Keratinocyte (primary cell): ENCODE results near the gene PCP4L1. TPM values are rescaled to one million over a fixed set of nuclear protein-coding genes. Genes with fewer than 3 reads are reported as not detected.
"Not testable (repeated sequence)": the region's sequence is repeated elsewhere in the genome, so short reads cannot be mapped to it uniquely, and the experiment has no call there.

Experiments used
- DNase-seq: peaks from one replicate; pipeline ENCODE4 v3.0.0-alpha.2; 2011; ENCODE audit warnings: low read depth, missing footprints, low spot score
- FAIRE-seq: peaks from 2 replicates; lab custom pipeline; 2011; peaks lifted over from hg19 to GRCh38; lab: Jason Lieb, UNC
- H2AFZ ChIP-seq: 2 replicates; pipeline ENCODE4 v1.6.0; 2012; ENCODE audit warnings: low read length, control low read depth, inconsistent platforms; ENCODE audit not compliant: control insufficient read depth
- H3K27ac ChIP-seq: 2 replicates; pipeline ENCODE4 v1.5.1; 2011; ENCODE audit warnings: low read length; ENCODE audit not compliant: control insufficient read depth, insufficient read depth
- H3K27me3 ChIP-seq: 3 replicates; pipeline ENCODE4 v1.6.0; 2011; ENCODE audit warnings: low read length; ENCODE audit not compliant: control insufficient read depth, insufficient read depth; ENCODE audit errors: extremely low read depth
- H3K36me3 ChIP-seq, 2 experiments: 2 replicates in 1 of 2; 3 replicates in 1 of 2; pipeline ENCODE4 v1.5.1; 2011; ENCODE audit warnings: low read length in 2 of 2, mild to moderate bottlenecking in 1 of 2; ENCODE audit not compliant: control insufficient read depth in 2 of 2, insufficient read depth in 2 of 2; ENCODE audit errors: extremely low read depth in 1 of 2
- H3K4me1 ChIP-seq: 3 replicates; pipeline ENCODE4 v1.5.1; 2011; ENCODE audit warnings: low read length; ENCODE audit not compliant: control insufficient read depth, insufficient read depth; ENCODE audit errors: extremely low read depth
- H3K4me2 ChIP-seq: 3 replicates; pipeline ENCODE4 v1.6.0; 2011; ENCODE audit warnings: low read depth, low read length; ENCODE audit not compliant: control insufficient read depth, insufficient read depth; ENCODE audit errors: extremely low read depth
- H3K4me3 ChIP-seq, 3 experiments: fragments of 200-600 bp in 1 of 3; sonication (generic) in 1 of 3; 2 replicates in 2 of 3; 3 replicates in 1 of 3; pipeline ENCODE4 v1.5.1; 2011 to 2016; ENCODE audit warnings: low read length in 3 of 3, mild to moderate bottlenecking in 3 of 3, control low read depth in 2 of 3, inconsistent platforms in 1 of 3, low read depth in 1 of 3, mixed read lengths in 1 of 3, mixed run types in 1 of 3, moderate library complexity in 1 of 3; ENCODE audit not compliant: control insufficient read depth in 2 of 3, insufficient read depth in 2 of 3; ENCODE audit errors: extremely low read depth in 1 of 3
- H3K79me2 ChIP-seq: 2 replicates; pipeline ENCODE4 v1.6.0; 2012; ENCODE audit warnings: low read length; ENCODE audit not compliant: control insufficient read depth, insufficient read depth
- H3K9ac ChIP-seq: 3 replicates; pipeline ENCODE4 v1.6.0; 2011; ENCODE audit warnings: low read length; ENCODE audit not compliant: control insufficient read depth, insufficient read depth; ENCODE audit errors: extremely low read depth
- H3K9me1 ChIP-seq: 3 replicates; pipeline ENCODE4 v1.6.0; 2011; ENCODE audit warnings: low read length; ENCODE audit not compliant: control insufficient read depth, insufficient read depth; ENCODE audit errors: extremely low read depth
- H3K9me3 ChIP-seq: 2 replicates; pipeline ENCODE4 v1.5.1; 2012; ENCODE audit warnings: low read depth, low read length; ENCODE audit not compliant: control insufficient read depth
- H4K20me1 ChIP-seq: 3 replicates; pipeline ENCODE4 v1.6.0; 2011; ENCODE audit warnings: low read length; ENCODE audit not compliant: control insufficient read depth, insufficient read depth; ENCODE audit errors: extremely low read depth
- CTCF ChIP-seq, 3 experiments: IDR thresholded peaks in 1 of 3; conservative IDR thresholded peaks in 1 of 3; optimal IDR thresholded peaks in 1 of 3; 2 replicates in 2 of 3; 3 replicates in 1 of 3; pipeline versions ENCODE3 to v1.5.1; 2011; ENCODE audit warnings: low read length in 3 of 3, mild to moderate bottlenecking in 3 of 3, moderate library complexity in 2 of 3, control low read depth in 1 of 3, inconsistent platforms in 1 of 3; ENCODE audit not compliant: insufficient read depth in 2 of 3; ENCODE audit errors: extremely low read depth in 1 of 3
- EZH2 ChIP-seq: IDR thresholded peaks from one replicate; pipeline ENCODE4 v1.6.1; 2012; ENCODE audit warnings: inconsistent platforms, mild to moderate bottlenecking, low read length, moderate library complexity
- dilution Hi-C: fragments of 300-500 bp; cut with MboI; formaldehyde crosslinking; loops from one replicate; pipeline ENCODE4 v1.7.0; 2020; ENCODE audit warnings: low sequenced_read_pairs; ENCODE audit not compliant: extremely low pct_ligation_motif_present
- polyA plus RNA-seq, 5 experiments: library from polyadenylated mRNA; depleted of rRNA in 3 of 5; stranded (reverse) in 3 of 5; stranded (forward) in 1 of 5; unstranded in 1 of 5; fragments of >200 nt; gene quantifications; 1 replicate in 1 of 5; 2 replicates in 3 of 5; 3 replicates in 1 of 5; pipeline versions ENCODE4 v1.2.1 to v1.2.3, GENCODE V29; 2011 to 2012; ENCODE audit warnings: missing spikeins in 2 of 5, low read depth in 1 of 5, low replicate concordance in 1 of 5

Gene PCP4L1
- polyA plus RNA-seq, 1 donor (not counting 4 experiments of a cell fraction or from before 2014, with no cell fraction given) = 0.04 TPM

- H2AFZ ChIP-seq, H3K9me3 ChIP-seq, H3K36me3 ChIP-seq, H3K4me3 ChIP-seq, H3K79me2 ChIP-seq, H3K27ac ChIP-seq, dilution Hi-C loops, H3K4me2 ChIP-seq, H4K20me1 ChIP-seq, FAIRE-seq, H3K9me1 ChIP-seq, DNase-seq, H3K9ac ChIP-seq: not testable (repeated sequence)
- Histone ChIP-seq H3K27me3 (peaks cover 31% of the 10 kb centered on the region), H3K4me1 (peaks cover 12% of the 10 kb centered on the region)
Measured at GRCh38 chr1:161257109-161257508, 1.4 kb upstream of the PCP4L1 start.

GRCh38 chr1:161259345-161259702, 779 bp downstream of the PCP4L1 start:
- Histone ChIP-seq H3K27ac (no peak overlapping the region), H3K4me3 (no peak overlapping the region), H3K4me2 (peak overlapping the region; percentile 79), H3K79me2 (no peaks in the 10 kb centered on the region), H3K4me1 (peaks cover 12% of the 10 kb centered on the region), H3K9me1 (no peaks in the 10 kb centered on the region), H4K20me1 (no peaks in the 10 kb centered on the region), H3K36me3 (no peaks in the 10 kb centered on the region), H2AFZ (no peak overlapping the region), H3K9ac (no peak overlapping the region), H3K9me3 (no peaks in the 10 kb centered on the region), H3K27me3 (peaks cover 31% of the 10 kb centered on the region)
- DNase-seq (no peak), FAIRE-seq (no peak)
- dilution Hi-C loops = no loop called here
- TF ChIP-seq EZH2 (no peak), CTCF (optimal IDR thresholded peaks at IDR 0.05 in 1 of 3, IDR thresholded peaks at IDR 0.05 in 1 of 3, conservative IDR thresholded peaks at IDR 0.05 in 1 of 3; ENCODE audit: extremely low read depth in 1 of 3, insufficient read depth in 2 of 3, low read length in 3 of 3) (no peak)

- no peak for FAIRE-seq
Measured at GRCh38 chr1:161259765-161260164, 1.2 kb downstream of the PCP4L1 start.

More at GRCh38 chr1:161259765-161260164, 1.2 kb downstream of the PCP4L1 start:
- no peak overlapping the region for H3K27ac ChIP-seq
- no peak overlapping the region for H3K4me3 ChIP-seq
- dilution Hi-C loops = no loop called here
- no peaks in the 10 kb centered on the region for H4K20me1 ChIP-seq
- DNase-seq = no peak
- TF ChIP-seq CTCF (optimal IDR thresholded peaks at IDR 0.05 in 1 of 3, IDR thresholded peaks at IDR 0.05 in 1 of 3, conservative IDR thresholded peaks at IDR 0.05 in 1 of 3; ENCODE audit: extremely low read depth in 1 of 3, insufficient read depth in 2 of 3, low read length in 3 of 3) = no peak
- no peak for TF ChIP-seq EZH2
- H3K79me2 ChIP-seq = no peaks in the 10 kb centered on the region
- no peak overlapping the region for H3K4me2 ChIP-seq
- H3K9me3 ChIP-seq = no peaks in the 10 kb centered on the region
- no peaks in the 10 kb centered on the region for H3K9me1 ChIP-seq
- H3K36me3 ChIP-seq = no peaks in the 10 kb centered on the region
- H3K9ac ChIP-seq = no peak overlapping the region
- H3K4me1 ChIP-seq = peaks cover 12% of the 10 kb centered on the region
- H2AFZ ChIP-seq = no peak overlapping the region
- H3K27me3 ChIP-seq = peaks cover 31% of the 10 kb centered on the region
